Ascending aorta (tissue), 2 donors: ENCODE measurements around the gene F8. TPM values are rescaled to one million over a fixed set of nuclear protein-coding genes. Genes with fewer than 3 reads are reported as not detected.

Source experiments
- DNase-seq, 2 donors: peaks; one replicate each; pipeline ENCODE4 v3.0.0-alpha.2; 2019; ENCODE audit warnings: low spot score in 2 of 2
- H3K27ac ChIP-seq, 2 donors: fragments of 200-600 bp; sonication (generic); one replicate each; pipeline ENCODE4 v1.5.1; 2016 to 2017; ENCODE audit warnings: mild to moderate bottlenecking in 1 of 2
- H3K27me3 ChIP-seq: fragments of 200-600 bp; sonication (generic); one replicate; pipeline ENCODE4 v1.5.1; 2017
- H3K36me3 ChIP-seq, 2 donors: fragments of 200-600 bp; sonication (generic); one replicate each; pipeline ENCODE4 v1.5.1; 2016
- H3K4me1 ChIP-seq, 2 donors: fragments of 200-600 bp; sonication (generic); one replicate each; pipeline ENCODE4 v1.5.1; 2016 to 2017; ENCODE audit warnings: mild to moderate bottlenecking in 1 of 2
- H3K4me3 ChIP-seq, 2 donors: fragments of 200-600 bp; sonication (generic); one replicate each; pipeline ENCODE4 v1.5.1; 2016 to 2017; ENCODE audit warnings: mild to moderate bottlenecking in 1 of 2
- H3K9me3 ChIP-seq, 2 donors: fragments of 200-600 bp; sonication (generic); one replicate each; pipeline ENCODE4 v1.5.1; 2016
- intact Hi-C: fragments of 100-400 bp; cut with DNase I; formaldehyde crosslinking; loops from one replicate; pipeline ENCODE4 v1.15.1; 2023
- total RNA-seq: library from RNA; depleted of rRNA; stranded (reverse); fragments of >200 nt; gene quantifications from one replicate; pipeline ENCODE4 v1.1.0, GENCODE V29; 2016
- TF ChIP-seq, protein P1 (sequence below), 3 experiments: fragments of 200-600 bp in 2 of 3; fragments of 450-650 bp in 1 of 3; sonication (generic) in 2 of 3; IDR thresholded peaks; one replicate each; pipeline ENCODE4 v1.5.1; 2016 to 2019; ENCODE audit warnings: antibody characterized with exemption in 3 of 3, mild to moderate bottlenecking in 1 of 3, moderate library complexity in 1 of 3

The F8 gene
- total RNA-seq, 1 donor from 2014 or later = 17.2 TPM

- Histone ChIP-seq H3K36me3 (no peaks in the 10 kb centered on the region), H3K27ac (peak overlapping the region; percentile 31 to 45), H3K27me3 (no peaks in the 10 kb centered on the region), H3K4me3 (no peak overlapping the region), H3K4me1 (no peaks in the 10 kb centered on the region), H3K9me3 (no peaks in the 10 kb centered on the region)
- TF ChIP-seq, protein P1, sequence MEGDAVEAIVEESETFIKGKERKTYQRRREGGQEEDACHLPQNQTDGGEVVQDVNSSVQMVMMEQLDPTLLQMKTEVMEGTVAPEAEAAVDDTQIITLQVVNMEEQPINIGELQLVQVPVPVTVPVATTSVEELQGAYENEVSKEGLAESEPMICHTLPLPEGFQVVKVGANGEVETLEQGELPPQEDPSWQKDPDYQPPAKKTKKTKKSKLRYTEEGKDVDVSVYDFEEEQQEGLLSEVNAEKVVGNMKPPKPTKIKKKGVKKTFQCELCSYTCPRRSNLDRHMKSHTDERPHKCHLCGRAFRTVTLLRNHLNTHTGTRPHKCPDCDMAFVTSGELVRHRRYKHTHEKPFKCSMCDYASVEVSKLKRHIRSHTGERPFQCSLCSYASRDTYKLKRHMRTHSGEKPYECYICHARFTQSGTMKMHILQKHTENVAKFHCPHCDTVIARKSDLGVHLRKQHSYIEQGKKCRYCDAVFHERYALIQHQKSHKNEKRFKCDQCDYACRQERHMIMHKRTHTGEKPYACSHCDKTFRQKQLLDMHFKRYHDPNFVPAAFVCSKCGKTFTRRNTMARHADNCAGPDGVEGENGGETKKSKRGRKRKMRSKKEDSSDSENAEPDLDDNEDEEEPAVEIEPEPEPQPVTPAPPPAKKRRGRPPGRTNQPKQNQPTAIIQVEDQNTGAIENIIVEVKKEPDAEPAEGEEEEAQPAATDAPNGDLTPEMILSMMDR (IDR thresholded peaks at IDR 0.05) = no peak
- no peak for DNase-seq
- intact Hi-C loops = no loop called here
Measured at GRCh38 chrX:154799556-154800348, 222.8 kb downstream of the F8 start.

DNA sequence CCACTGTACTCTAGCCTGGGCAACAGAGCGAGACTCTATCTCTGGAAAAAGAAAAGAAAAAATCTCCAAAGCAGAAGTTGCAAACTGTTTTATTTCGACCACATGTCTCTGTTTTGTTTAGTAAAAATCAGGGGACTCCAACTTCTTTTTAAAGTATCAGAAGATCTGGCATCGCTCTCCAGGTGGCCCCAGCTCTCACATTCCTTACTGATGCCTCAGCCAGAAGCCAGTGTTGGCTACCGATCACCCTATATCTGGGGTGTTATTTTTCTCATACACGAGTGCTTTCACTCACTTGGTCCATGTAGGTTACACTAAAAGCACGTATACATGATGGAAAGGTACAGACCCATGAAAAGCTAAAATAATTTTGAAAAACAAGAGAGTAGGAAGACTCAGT, 225.5 kb downstream of the F8 start:
- no peaks in the 10 kb centered on the region for H3K36me3 ChIP-seq
- H3K4me3 ChIP-seq = no peak overlapping the region
- H3K27me3 ChIP-seq = no peaks in the 10 kb centered on the region
- H3K27ac ChIP-seq = no peak overlapping the region
- no peak for DNase-seq
- intact Hi-C loops = no loop called here
- no peaks in the 10 kb centered on the region for H3K4me1 ChIP-seq
- H3K9me3 ChIP-seq = no peaks in the 10 kb centered on the region
- TF ChIP-seq, protein P1 (IDR thresholded peaks at IDR 0.05) = no peak

- Histone ChIP-seq H3K27ac (no peak overlapping the region), H3K27me3 (no peaks in the 10 kb centered on the region), H3K36me3 (no peaks in the 10 kb centered on the region), H3K9me3 (no peaks in the 10 kb centered on the region), H3K4me1 (no peaks in the 10 kb centered on the region), H3K4me3 (no peak overlapping the region)
- TF ChIP-seq, protein P1 (IDR thresholded peaks at IDR 0.05) = no peak
- DNase-seq = no peak
- intact Hi-C loops = no loop called here
Measured at GRCh38 chrX:154795016-154795415, 227.5 kb downstream of the F8 start.

DNA sequence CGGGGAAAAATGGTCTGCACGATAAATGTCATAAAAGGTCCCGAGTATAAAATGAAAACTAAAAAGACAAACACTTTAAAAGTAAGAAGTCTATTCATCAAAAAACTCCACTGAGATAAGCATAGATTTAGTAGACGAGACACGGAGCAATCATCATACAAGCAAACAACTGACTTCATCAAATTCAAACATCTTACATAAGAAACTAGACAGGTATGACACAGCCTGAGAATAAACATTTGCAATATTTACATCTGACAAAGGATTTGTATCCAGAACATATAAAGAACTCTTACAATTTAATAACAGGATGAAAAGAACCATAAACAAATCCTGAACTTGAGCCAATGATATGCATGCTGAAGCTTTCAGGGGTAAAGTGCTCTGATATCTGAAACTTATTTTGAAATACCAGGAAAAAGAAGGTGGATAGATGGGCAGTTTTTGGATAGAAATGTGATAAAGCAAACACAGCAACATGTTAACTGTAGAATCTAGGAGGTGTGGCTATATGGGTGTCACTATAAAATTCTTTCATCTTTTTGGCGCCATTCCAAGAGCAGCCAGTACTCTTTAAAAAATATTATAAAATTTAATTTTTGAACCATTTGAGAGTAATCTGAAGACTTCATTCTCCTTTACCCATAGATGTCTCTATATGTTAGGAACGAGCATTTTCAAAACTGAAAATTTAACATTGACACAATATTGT, 229.3 kb downstream of the F8 start:
- TF ChIP-seq, protein P1 (IDR thresholded peaks at IDR 0.05) = no peak
- intact Hi-C loops = no loop called here
- Histone ChIP-seq H3K4me1 (no peaks in the 10 kb centered on the region), H3K36me3 (no peaks in the 10 kb centered on the region), H3K4me3 (no peak overlapping the region), H3K9me3 (no peaks in the 10 kb centered on the region), H3K27ac (no peak overlapping the region), H3K27me3 (no peaks in the 10 kb centered on the region)
- no peak for DNase-seq

- no peak for DNase-seq
- H3K36me3 ChIP-seq = no peaks in the 10 kb centered on the region
- H3K9me3 ChIP-seq = no peaks in the 10 kb centered on the region
- no peaks in the 10 kb centered on the region for H3K27me3 ChIP-seq
- intact Hi-C loops = no loop called here
- no peak overlapping the region for H3K4me3 ChIP-seq
- H3K27ac ChIP-seq = no peak overlapping the region
- no peaks in the 10 kb centered on the region for H3K4me1 ChIP-seq
- TF ChIP-seq, protein P1 (IDR thresholded peaks at IDR 0.05) = no peak
Measured at GRCh38 chrX:154791939-154792338, 230.6 kb downstream of the F8 start.
